GM19324 (cell line): ENCODE data around the gene GBF1.
"Not testable (repeated sequence)": the region's sequence is repeated elsewhere in the genome, so short reads cannot be mapped to it uniquely, and the experiment has no call there.

Source experiments
- ATAC-seq: cut with Tn5 transposase; IDR thresholded peaks from one replicate; pipeline ENCODE4 v1.9.1; 2021; ENCODE audit warnings: mild to moderate bottlenecking, moderate library complexity; ENCODE audit not compliant: unreplicated experiment, low FRiP score

The GBF1 gene

GRCh38 chr10:102300278-102300843 is 55.0 kb downstream of the GBF1 start:
- ATAC-seq: no peak

- ATAC-seq: not testable (repeated sequence)
These were observed 55.6 kb downstream of the GBF1 start for GRCh38 chr10:102300912-102301311.

GRCh38 chr10:102301332-102301731 is 56.0 kb downstream of the GBF1 start:
- ATAC-seq: not testable (repeated sequence)

- ATAC-seq: no peak
These were observed 57.3 kb downstream of the GBF1 start for GRCh38 chr10:102302611-102303010.

- no peak for ATAC-seq
These were observed 60.7 kb downstream of the GBF1 start for GRCh38 chr10:102306006-102306405.

GRCh38 chr10:102306710-102307109 is 61.4 kb downstream of the GBF1 start:
- no peak for ATAC-seq

- not testable (repeated sequence) for ATAC-seq
These were observed 63.0 kb downstream of the GBF1 start for GRCh38 chr10:102308318-102308717.

- ATAC-seq: no peak
These were observed 63.9 kb downstream of the GBF1 start for GRCh38 chr10:102309236-102309635.

GRCh38 chr10:102309916-102310315 is 64.6 kb downstream of the GBF1 start:
- ATAC-seq: no peak

- ATAC-seq: no peak
These were observed 65.2 kb downstream of the GBF1 start for GRCh38 chr10:102310361-102311024.

GRCh38 chr10:102311025-102311420 is 65.7 kb downstream of the GBF1 start:
- no peak for ATAC-seq

- ATAC-seq: no peak
These were observed 67.4 kb downstream of the GBF1 start for GRCh38 chr10:102312683-102313082.

GRCh38 chr10:102313221-102313896 is 68.0 kb downstream of the GBF1 start:
- ATAC-seq: no peak

GRCh38 chr10:102314801-102315200 is 69.5 kb downstream of the GBF1 start:
- no peak for ATAC-seq

- ATAC-seq: no peak
These were observed 71.1 kb downstream of the GBF1 start for GRCh38 chr10:102316421-102316820.

- no peak for ATAC-seq
These were observed 77.6 kb downstream of the GBF1 start for GRCh38 chr10:102322914-102323313.

GRCh38 chr10:102324061-102324460 is 78.7 kb downstream of the GBF1 start:
- ATAC-seq: no peak

- no peak for ATAC-seq
These were observed 80.7 kb downstream of the GBF1 start for GRCh38 chr10:102326031-102326430.

- no peak for ATAC-seq
These were observed 81.7 kb downstream of the GBF1 start for GRCh38 chr10:102327002-102327401.

GRCh38 chr10:102327641-102328040 is 82.3 kb downstream of the GBF1 start:
- ATAC-seq: no peak

GRCh38 chr10:102332772-102333171 is 87.4 kb downstream of the GBF1 start:
- ATAC-seq: no peak

- ATAC-seq: no peak
These were observed 88.8 kb downstream of the GBF1 start for GRCh38 chr10:102334101-102334500.
